Esophagus squamous epithelium (tissue), 4 donors: ENCODE data around the gene ZWILCH.

Source experiments
- POLR2A ChIP-seq, 4 donors: fragments of 450-650 bp; IDR thresholded peaks; one replicate each; pipeline ENCODE4 v1.6.1; 2017; ENCODE audit warnings: antibody characterized with exemption in 4 of 4, mild to moderate bottlenecking in 4 of 4, moderate library complexity in 3 of 4
- TF ChIP-seq, protein P1 (sequence below), 6 experiments: fragments of 450-650 bp in 4 of 6; fragments of 200-600 bp in 2 of 6; sonication (generic) in 2 of 6; IDR thresholded peaks; one replicate each; pipeline ENCODE4 v1.5.1; 2016 to 2019; ENCODE audit warnings: antibody characterized with exemption in 6 of 6, mild to moderate bottlenecking in 4 of 6, moderate library complexity in 4 of 6

DNA sequence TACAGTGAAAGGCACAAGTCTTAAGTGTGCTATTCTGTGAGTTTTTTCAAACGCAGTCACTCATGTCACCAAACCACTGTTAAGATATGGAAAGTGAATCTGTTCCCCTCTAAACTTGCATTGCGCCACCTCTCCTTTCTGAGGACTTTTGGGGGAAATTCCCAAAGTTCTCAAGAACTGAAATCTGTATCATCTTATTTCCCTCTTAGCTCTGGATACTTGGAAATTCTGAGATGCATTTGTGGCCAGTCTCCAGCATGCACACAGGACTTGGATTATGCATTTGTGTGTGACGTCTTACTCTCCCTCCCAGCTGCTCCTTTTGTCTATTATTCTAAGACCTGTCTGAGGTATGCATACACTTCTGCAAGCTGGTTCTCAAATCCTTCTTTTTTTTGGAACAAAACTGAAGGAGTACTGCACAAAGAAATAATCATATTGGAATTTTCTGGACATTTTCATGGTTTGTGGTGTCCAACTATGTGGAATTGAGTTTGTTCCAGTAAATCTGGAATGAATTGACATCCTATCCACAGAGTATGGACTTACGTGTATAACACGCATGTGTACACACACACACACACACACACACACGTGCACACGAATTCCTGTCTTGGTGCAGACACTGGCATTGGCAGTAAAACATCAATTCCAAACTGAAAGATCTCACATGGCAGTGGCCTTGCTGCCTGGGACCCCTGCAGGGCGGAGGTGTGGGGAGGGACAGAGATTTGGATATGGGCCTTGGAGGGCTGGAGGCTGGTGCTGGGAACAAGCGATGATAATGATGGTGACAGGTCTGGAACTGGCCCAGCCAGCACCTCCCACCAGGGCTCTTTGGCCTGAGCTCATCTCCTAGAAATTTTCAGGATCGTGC is 68.8 kb downstream of the ZWILCH start:
- TF ChIP-seq, protein P1, sequence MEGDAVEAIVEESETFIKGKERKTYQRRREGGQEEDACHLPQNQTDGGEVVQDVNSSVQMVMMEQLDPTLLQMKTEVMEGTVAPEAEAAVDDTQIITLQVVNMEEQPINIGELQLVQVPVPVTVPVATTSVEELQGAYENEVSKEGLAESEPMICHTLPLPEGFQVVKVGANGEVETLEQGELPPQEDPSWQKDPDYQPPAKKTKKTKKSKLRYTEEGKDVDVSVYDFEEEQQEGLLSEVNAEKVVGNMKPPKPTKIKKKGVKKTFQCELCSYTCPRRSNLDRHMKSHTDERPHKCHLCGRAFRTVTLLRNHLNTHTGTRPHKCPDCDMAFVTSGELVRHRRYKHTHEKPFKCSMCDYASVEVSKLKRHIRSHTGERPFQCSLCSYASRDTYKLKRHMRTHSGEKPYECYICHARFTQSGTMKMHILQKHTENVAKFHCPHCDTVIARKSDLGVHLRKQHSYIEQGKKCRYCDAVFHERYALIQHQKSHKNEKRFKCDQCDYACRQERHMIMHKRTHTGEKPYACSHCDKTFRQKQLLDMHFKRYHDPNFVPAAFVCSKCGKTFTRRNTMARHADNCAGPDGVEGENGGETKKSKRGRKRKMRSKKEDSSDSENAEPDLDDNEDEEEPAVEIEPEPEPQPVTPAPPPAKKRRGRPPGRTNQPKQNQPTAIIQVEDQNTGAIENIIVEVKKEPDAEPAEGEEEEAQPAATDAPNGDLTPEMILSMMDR (IDR thresholded peaks at IDR 0.05): no peak
- no peak for TF ChIP-seq POLR2A (IDR thresholded peaks at IDR 0.05)
